ENCODE data around the gene SP8.

DNA sequence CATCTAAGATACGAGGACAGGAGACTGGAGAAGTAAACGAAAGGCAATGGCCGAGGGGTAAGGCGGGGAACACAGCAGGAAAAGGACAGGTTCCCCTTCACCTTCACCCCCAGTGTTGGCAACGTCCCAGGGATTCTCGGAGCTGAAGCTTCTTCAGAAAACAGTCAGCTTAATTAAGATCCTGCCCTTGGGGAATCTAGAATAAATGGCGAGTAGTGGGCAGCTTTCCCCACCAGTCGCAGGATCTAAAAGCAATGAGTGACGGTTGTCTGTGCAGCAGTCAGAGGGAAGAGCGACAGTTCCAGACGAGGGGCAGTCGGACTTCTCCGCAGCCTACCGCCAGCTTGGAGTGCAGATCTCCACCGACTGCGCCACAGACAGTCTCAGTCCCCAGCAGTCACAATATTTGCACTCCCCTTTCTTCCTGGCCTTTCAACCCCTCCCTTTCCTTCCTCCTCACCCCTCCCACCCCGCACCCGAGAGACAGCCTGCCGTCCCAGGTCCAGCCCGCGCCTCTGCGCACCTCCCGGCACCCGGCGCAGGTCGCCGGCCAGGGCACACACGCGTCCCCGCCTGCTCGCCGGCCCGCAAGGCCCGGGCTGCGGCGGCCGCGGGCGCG lies 10.9 kb upstream of the SP8 start:
- TF ChIP-seq, protein P1, sequence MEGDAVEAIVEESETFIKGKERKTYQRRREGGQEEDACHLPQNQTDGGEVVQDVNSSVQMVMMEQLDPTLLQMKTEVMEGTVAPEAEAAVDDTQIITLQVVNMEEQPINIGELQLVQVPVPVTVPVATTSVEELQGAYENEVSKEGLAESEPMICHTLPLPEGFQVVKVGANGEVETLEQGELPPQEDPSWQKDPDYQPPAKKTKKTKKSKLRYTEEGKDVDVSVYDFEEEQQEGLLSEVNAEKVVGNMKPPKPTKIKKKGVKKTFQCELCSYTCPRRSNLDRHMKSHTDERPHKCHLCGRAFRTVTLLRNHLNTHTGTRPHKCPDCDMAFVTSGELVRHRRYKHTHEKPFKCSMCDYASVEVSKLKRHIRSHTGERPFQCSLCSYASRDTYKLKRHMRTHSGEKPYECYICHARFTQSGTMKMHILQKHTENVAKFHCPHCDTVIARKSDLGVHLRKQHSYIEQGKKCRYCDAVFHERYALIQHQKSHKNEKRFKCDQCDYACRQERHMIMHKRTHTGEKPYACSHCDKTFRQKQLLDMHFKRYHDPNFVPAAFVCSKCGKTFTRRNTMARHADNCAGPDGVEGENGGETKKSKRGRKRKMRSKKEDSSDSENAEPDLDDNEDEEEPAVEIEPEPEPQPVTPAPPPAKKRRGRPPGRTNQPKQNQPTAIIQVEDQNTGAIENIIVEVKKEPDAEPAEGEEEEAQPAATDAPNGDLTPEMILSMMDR (IDR thresholded peaks at IDR 0.05), result no peak
- TF ChIP-seq POLR2AphosphoS5 (IDR thresholded peaks at IDR 0.05), result no peak

All from transverse colon (tissue), 4 donors.